Measurements from ENCODE around the gene SKIL. TPM values are rescaled to one million over a fixed set of nuclear protein-coding genes. Genes with fewer than 3 reads are reported as not detected.
A peak's percentile ranks its signal among the peaks of the same experiment; 100 is the strongest.

Gene SKIL
- total and polyA plus RNA-seq, 11 donors = 6.6 to 33.6 (median 24.0) TPM

DNA sequence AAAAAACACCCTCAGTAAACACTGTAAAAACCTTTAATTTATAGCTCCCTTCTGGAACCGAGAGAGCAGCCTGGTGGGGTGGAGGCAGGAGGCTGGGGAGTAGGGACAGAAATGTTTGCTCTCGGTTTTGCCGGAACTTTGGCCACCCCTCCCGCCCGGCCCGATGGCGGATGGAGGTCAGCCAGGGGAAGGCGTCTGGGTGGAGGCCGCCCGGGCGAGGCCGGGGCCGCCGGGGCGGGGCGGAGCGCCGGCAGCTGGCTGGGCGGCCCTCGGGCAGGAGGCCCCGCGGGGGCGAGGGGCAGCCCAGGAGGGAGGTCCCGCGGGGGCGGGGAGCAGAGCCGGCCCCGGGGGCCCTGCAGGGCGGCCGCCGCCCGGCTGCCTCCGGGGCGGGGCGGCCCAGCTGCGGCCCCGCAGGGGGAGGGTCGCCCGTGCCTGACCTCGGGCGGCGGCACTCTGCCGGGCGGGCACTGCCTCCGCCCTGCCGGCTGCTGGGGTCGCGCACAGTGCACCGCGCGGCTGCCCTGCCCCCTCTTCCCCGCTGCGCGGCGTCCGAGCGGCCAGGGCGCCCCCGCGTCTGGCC, 829 bp upstream of the SKIL start:
- no peaks in the 10 kb centered on the region for H3K9me3 ChIP-seq
- H3K27ac ChIP-seq = peak overlapping the region; percentile 95 to 100 (median 99)
- H3K4me3 ChIP-seq = peak overlapping the region; percentile 16 to 99 (median 95)
- 0 to 2% (median 0%) methylated on average over 9 to 60 of the region's 60 CpGs for WGBS, 4 donors
- TF ChIP-seq POLR2A (IDR thresholded peaks at IDR 0.05) = no peak
- TF ChIP-seq, protein P1, sequence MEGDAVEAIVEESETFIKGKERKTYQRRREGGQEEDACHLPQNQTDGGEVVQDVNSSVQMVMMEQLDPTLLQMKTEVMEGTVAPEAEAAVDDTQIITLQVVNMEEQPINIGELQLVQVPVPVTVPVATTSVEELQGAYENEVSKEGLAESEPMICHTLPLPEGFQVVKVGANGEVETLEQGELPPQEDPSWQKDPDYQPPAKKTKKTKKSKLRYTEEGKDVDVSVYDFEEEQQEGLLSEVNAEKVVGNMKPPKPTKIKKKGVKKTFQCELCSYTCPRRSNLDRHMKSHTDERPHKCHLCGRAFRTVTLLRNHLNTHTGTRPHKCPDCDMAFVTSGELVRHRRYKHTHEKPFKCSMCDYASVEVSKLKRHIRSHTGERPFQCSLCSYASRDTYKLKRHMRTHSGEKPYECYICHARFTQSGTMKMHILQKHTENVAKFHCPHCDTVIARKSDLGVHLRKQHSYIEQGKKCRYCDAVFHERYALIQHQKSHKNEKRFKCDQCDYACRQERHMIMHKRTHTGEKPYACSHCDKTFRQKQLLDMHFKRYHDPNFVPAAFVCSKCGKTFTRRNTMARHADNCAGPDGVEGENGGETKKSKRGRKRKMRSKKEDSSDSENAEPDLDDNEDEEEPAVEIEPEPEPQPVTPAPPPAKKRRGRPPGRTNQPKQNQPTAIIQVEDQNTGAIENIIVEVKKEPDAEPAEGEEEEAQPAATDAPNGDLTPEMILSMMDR (IDR thresholded peaks at IDR 0.05) = no peak
- intact Hi-C loops (cut with DNase I) = loop anchor here in 5 of 10 donors (5.0 to 10.0 kb wide), 5 partner anchors 44 to 592 kb away; partner anchors contain the start of genes PRKCI (in 2 of the 5), ACTRT3 (in 1 of the 5), PHC3 (in 1 of the 5) and TERC (in 1 of the 5)
- ATAC-seq (peak; percentile 65 to 82 (median 80)), DNase-seq (peak; percentile 91 to 94 (median 92))
- peaks cover 0 to 58% (median 31%) of the 10 kb centered on the region in 12 donors for H3K4me1 ChIP-seq
- H3K36me3 ChIP-seq = peaks cover 0 to 22% (median 15%) of the 10 kb centered on the region in 9 donors
- H3K27me3 ChIP-seq = no peaks in the 10 kb centered on the region

DNA sequence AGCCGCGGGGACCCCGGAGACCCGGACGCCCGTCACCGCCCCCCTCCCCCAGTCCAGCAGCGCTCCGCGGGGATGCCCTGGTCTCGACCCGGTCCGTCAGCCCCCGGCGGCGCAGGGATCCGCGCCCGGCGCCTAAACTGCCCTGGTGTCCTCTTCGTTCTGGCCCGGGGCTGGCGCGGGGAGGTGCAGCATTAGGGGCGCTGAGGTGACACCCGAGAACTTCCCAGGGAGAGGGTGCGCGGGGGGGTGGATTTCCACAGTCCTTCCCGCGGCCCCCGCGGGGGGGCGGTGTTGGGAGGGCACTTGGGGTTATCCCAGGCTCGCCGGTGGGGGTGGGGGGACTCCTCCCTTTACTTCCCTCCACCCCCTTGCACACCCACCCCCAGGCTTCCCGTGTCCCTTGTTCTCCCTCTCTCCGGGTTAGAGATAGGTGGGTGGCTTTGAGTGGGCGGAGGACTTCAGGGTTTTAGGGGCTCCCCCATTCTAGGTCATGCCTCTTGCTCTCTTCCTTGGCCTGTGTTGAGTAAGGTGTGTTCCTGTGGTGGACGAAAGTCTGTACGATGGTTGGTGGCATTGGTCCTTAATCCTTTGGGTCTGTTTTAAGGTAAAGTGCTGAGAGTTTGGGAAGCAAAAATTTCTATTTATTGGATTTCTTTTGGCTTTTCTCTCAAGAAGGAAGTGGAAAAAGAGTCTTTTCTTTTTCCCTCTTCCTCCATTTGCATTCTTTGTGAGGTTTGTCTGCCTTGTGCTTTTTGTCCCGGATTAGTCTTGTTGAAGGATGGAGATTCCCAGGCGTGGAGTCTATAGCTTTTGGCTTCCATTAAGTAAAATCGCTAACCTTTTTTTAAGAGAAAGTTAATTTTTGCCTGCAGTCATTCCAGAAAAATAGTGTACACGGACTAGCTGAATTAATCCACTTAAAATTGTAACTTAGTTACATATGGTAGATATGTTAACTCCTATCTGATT, 811 bp downstream of the SKIL start:
- ATAC-seq = peak; percentile 18 to 49 (median 39)
- 4 to 19% (median 9%) methylated on average over 9 to 44 of the region's 44 CpGs for WGBS, 4 donors
- H3K36me3 ChIP-seq = peaks cover 0 to 28% (median 15%) of the 10 kb centered on the region in 9 donors
- no peaks in the 10 kb centered on the region for H3K27me3 ChIP-seq
- H3K4me3 ChIP-seq = peak overlapping the region; percentile 64 to 99 (median 98)
- DNase-seq = peak; percentile 87 to 91 (median 88)
- H3K9me3 ChIP-seq = no peaks in the 10 kb centered on the region
- H3K4me1 ChIP-seq = peaks cover 0 to 71% (median 37%) of the 10 kb centered on the region in 12 donors
- intact Hi-C loops (cut with DNase I) = loop anchor here in 5 of 10 donors (5.0 to 10.0 kb wide), 5 partner anchors 46 to 594 kb away; partner anchors contain the start of genes PRKCI (in 2 of the 5), ACTRT3 (in 1 of the 5), PHC3 (in 1 of the 5) and TERC (in 1 of the 5)
- no peak for TF ChIP-seq POLR2A (IDR thresholded peaks at IDR 0.05)
- TF ChIP-seq, protein P1 (IDR thresholded peaks at IDR 0.05) = peak in 10 of 12 donors; percentile 14 to 47 (median 31)
- H3K27ac ChIP-seq = peak overlapping the region; percentile 95 to 100 (median 99)

DNA sequence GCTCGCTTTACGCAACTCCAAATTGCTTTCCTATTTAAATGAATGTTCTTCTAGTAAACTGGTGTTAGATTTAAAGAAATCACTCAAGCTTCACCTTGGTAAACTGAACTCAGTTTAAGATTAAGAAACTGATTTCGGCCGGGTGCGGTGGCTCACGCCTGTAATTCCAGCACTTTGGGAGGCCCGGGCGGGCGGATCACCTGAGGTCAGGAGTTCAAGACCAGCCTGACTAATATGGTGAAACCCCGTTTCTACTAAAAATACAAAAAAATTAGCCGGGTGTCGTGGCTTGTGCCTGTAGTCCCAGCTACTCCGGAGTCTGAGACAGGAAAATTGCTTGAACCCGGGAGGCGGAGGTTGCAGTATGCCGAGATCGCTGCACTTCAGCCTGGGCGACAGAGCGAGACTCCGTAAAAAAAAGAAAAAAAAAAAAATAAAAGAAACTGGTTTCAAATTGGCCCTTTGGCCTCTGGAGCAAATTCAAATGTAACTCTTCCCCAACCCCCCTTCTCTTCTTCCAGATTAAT, 1.7 kb downstream of the SKIL start:
- H3K4me1 ChIP-seq = peaks cover 0 to 76% (median 39%) of the 10 kb centered on the region in 12 donors
- ATAC-seq = no peak
- no peak for TF ChIP-seq POLR2A (IDR thresholded peaks at IDR 0.05)
- TF ChIP-seq, protein P1 (IDR thresholded peaks at IDR 0.05) = no peak
- H3K36me3 ChIP-seq = peaks cover 0 to 37% (median 18%) of the 10 kb centered on the region in 9 donors
- intact Hi-C loops (cut with DNase I) = loop anchor here in 5 of 10 donors (5.0 to 10.0 kb wide), 5 partner anchors 47 to 594 kb away; partner anchors contain the start of genes PRKCI (in 2 of the 5), ACTRT3 (in 1 of the 5), PHC3 (in 1 of the 5) and TERC (in 1 of the 5)
- H3K4me3 ChIP-seq = peak overlapping the region in 10 of 12 donors; percentile 64 to 99 (median 98)
- H3K27me3 ChIP-seq = no peaks in the 10 kb centered on the region
- no peak for DNase-seq
- 66 to 81% (median 76%) methylated on average over 20 of the region's 20 CpGs for WGBS, 4 donors
- H3K27ac ChIP-seq = peak overlapping the region in 7 of 12 donors; percentile 25 to 100 (median 99)
- H3K9me3 ChIP-seq = no peaks in the 10 kb centered on the region

Measured in heart left ventricle (tissue), 16 donors.